Left cardiac atrium (tissue), 4 donors: ENCODE data around the gene HSD17B2. TPM values are rescaled to one million over a fixed set of nuclear protein-coding genes. Genes with fewer than 3 reads are reported as not detected.

Experiments
- ATAC-seq, 2 donors: fragments of 200-7000 bp; cut with Tn5 transposase; one replicate each; pipeline ENCODE4 v1.9.1; 2020; ENCODE audit warnings: mild to moderate bottlenecking in 2 of 2, moderate library complexity in 2 of 2
- DNase-seq: peaks from one replicate; pipeline ENCODE4 v3.0.0-alpha.2; 2020
- intact Hi-C, 2 donors: fragments of 100-400 bp; cut with DNase I; formaldehyde crosslinking; loops; one replicate each; pipeline versions ENCODE4 v1.14.1 to v1.15.1; 2022 to 2023
- total RNA-seq, 2 donors: library from RNA; stranded (reverse); fragmentation: NEBNext Ultra II Directional; extraction: Animal tissue kit (Norgen Biotek cat#: 25700); gene quantifications; one replicate each; pipeline ENCODE4 v1.2.1, GENCODE V29; 2021
- donor health status: DM: no; HTN: yes; CAD: no.
- donor health status: DM: no; HTN: yes; CAD: no; lungs with severe emphysema.
- donor health status: DM: yes; HTN: yes; CAD: no.
- donor health status: Dilated cardiomyopathy.

The HSD17B2 gene
- total RNA-seq, 2 donors from 2014 or later, result not detected

GRCh38 chr16:82016964-82017363, 18.1 kb upstream of the HSD17B2 start:
- DNase-seq (no peak), ATAC-seq (no peak)
- intact Hi-C loops, result no loop called here

- DNase-seq (no peak), ATAC-seq (no peak)
- intact Hi-C loops, result no loop called here
Observed at GRCh38 chr16:82017911-82018568, 17.0 kb upstream of the HSD17B2 start.

GRCh38 chr16:82019535-82019934, 15.5 kb upstream of the HSD17B2 start:
- intact Hi-C loops, result no loop called here
- DNase-seq (no peak), ATAC-seq (no peak)

- DNase-seq, result no peak
- ATAC-seq, result no peak
- intact Hi-C loops, result no loop called here
Observed at GRCh38 chr16:82020051-82020450, 15.0 kb upstream of the HSD17B2 start.

GRCh38 chr16:82023206-82023605, 11.8 kb upstream of the HSD17B2 start:
- DNase-seq, result no peak
- no peak for ATAC-seq
- intact Hi-C loops, result no loop called here

- ATAC-seq (no peak), DNase-seq (no peak)
- intact Hi-C loops, result no loop called here
Observed at GRCh38 chr16:82024316-82024715, 10.7 kb upstream of the HSD17B2 start.

- ATAC-seq, result no peak
- intact Hi-C loops, result no loop called here
- DNase-seq, result no peak
Observed at GRCh38 chr16:82024883-82025282, 10.2 kb upstream of the HSD17B2 start.

- no peak for DNase-seq
- ATAC-seq, result no peak
- intact Hi-C loops, result no loop called here
Observed at GRCh38 chr16:82027629-82028064, 7.4 kb upstream of the HSD17B2 start.

- no peak for ATAC-seq
- DNase-seq, result no peak
Observed at GRCh38 chr16:82031116-82032084, 3.7 kb upstream of the HSD17B2 start.

GRCh38 chr16:82033006-82033405, 2.0 kb upstream of the HSD17B2 start:
- intact Hi-C loops, result loop anchor here (5.0 to 10.0 kb wide), 2 partner anchors 199 to 202 kb away; no protein-coding TSS in a partner anchor
- DNase-seq, result no peak
- ATAC-seq, result no peak

More at GRCh38 chr16:82031116-82032084, 3.7 kb upstream of the HSD17B2 start:
- intact Hi-C loops, result loop anchor here (5.0 to 10.0 kb wide), 2 partner anchors 201 to 203 kb away; no protein-coding TSS in a partner anchor

- intact Hi-C loops, result loop anchor here (5.0 to 10.0 kb wide), 2 partner anchors 199 to 201 kb away; no protein-coding TSS in a partner anchor
- DNase-seq (no peak), ATAC-seq (no peak)
Observed at GRCh38 chr16:82033683-82034300, 1.3 kb upstream of the HSD17B2 start.

GRCh38 chr16:82037251-82037650, 2.2 kb downstream of the HSD17B2 start:
- DNase-seq, result no peak
- intact Hi-C loops, result loop anchor here in 1 of 2 donors (10.0 kb wide), 1 partner anchor 198 kb away; no protein-coding TSS in a partner anchor
- no peak for ATAC-seq

GRCh38 chr16:82037666-82038065, 2.6 kb downstream of the HSD17B2 start:
- intact Hi-C loops, result loop anchor here in 1 of 2 donors (10.0 kb wide), 1 partner anchor 197 kb away; no protein-coding TSS in a partner anchor
- ATAC-seq (no peak), DNase-seq (no peak)

- intact Hi-C loops, result no loop called here
- ATAC-seq (no peak), DNase-seq (no peak)
Observed at GRCh38 chr16:82040296-82040695, 5.2 kb downstream of the HSD17B2 start.

- DNase-seq (no peak), ATAC-seq (no peak)
Observed at GRCh38 chr16:82041542-82041941, 6.5 kb downstream of the HSD17B2 start.

GRCh38 chr16:82042144-82042543, 7.1 kb downstream of the HSD17B2 start:
- ATAC-seq (no peak), DNase-seq (no peak)
- intact Hi-C loops, result no loop called here

More at GRCh38 chr16:82041542-82041941, 6.5 kb downstream of the HSD17B2 start:
- intact Hi-C loops, result no loop called here

GRCh38 chr16:82042846-82043245, 7.8 kb downstream of the HSD17B2 start:
- intact Hi-C loops, result no loop called here
- DNase-seq, result no peak
- no peak for ATAC-seq

GRCh38 chr16:82043680-82044584, 8.9 kb downstream of the HSD17B2 start:
- ATAC-seq (peak in 1 of 2 donors; percentile 48), DNase-seq (no peak)
- intact Hi-C loops, result no loop called here

GRCh38 chr16:82044585-82044911, 9.5 kb downstream of the HSD17B2 start:
- ATAC-seq, result no peak
- DNase-seq, result no peak
- intact Hi-C loops, result no loop called here
